Ishikawa (cell line): ENCODE data around the gene ATAD2B.

Experiments
- CEBPB ChIP-seq: IDR thresholded peaks from 2 replicates; pipeline ENCODE4 v1.6.1; 2012
- CREB1 ChIP-seq: IDR thresholded peaks from 2 replicates; pipeline ENCODE4 v1.6.1; 2012; ENCODE audit warnings: low read depth
- EGR1 ChIP-seq: IDR thresholded peaks from 2 replicates; pipeline ENCODE4 v1.6.1; 2012
- EP300 ChIP-seq: IDR thresholded peaks from 2 replicates; pipeline ENCODE4 v1.6.1; 2012; ENCODE audit warnings: borderline replicate concordance
- FOXM1 ChIP-seq: IDR thresholded peaks from 2 replicates; pipeline ENCODE4 v1.6.1; 2012; ENCODE audit warnings: low read depth, borderline replicate concordance
- MAX ChIP-seq: IDR thresholded peaks from 2 replicates; pipeline ENCODE4 v1.6.1; 2012
- NFIC ChIP-seq: IDR thresholded peaks from 2 replicates; pipeline ENCODE4 v1.6.1; 2012
- RAD21 ChIP-seq: IDR thresholded peaks from 2 replicates; pipeline ENCODE4 v1.6.1; 2012; ENCODE audit warnings: low read depth
- TAF1 ChIP-seq: IDR thresholded peaks from 2 replicates; pipeline ENCODE4 v1.6.1; 2012; ENCODE audit warnings: low read depth, mild to moderate bottlenecking
- TCF12 ChIP-seq: IDR thresholded peaks from 2 replicates; pipeline ENCODE4 v1.6.1; 2012; ENCODE audit warnings: low read depth
- USF1 ChIP-seq: IDR thresholded peaks from 2 replicates; pipeline ENCODE4 v1.6.1; 2012
- YY1 ChIP-seq: IDR thresholded peaks from 2 replicates; pipeline ENCODE4 v1.6.1; 2012; ENCODE audit warnings: low read depth
- ZBTB7A ChIP-seq: IDR thresholded peaks from 2 replicates; pipeline ENCODE4 v1.6.1; 2012; ENCODE audit warnings: low read depth
- TF ChIP-seq, protein P1 (sequence below): IDR thresholded peaks from 2 replicates; pipeline ENCODE4 v1.6.1; 2012; ENCODE audit warnings: low read depth, mild to moderate bottlenecking

DNA sequence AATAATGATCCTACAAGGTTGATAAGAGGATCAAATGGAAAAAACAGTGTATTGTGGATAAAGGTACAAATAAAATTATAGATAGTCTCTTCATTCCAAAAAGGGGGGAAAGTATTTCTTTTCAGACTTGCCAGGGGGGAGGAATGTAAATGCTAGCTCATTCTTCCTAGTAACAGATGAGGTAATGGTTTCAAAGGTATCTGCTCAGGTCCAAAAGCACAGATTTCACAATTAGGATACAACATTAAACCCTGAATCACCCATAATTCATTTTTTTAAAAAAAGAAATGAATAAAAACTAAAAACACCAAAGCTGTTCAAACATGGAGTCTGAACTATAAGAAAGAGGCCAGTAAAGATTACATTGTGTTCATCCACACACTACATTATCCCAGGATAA is 142.0 kb downstream of the ATAD2B start:
- TF ChIP-seq, protein P1, sequence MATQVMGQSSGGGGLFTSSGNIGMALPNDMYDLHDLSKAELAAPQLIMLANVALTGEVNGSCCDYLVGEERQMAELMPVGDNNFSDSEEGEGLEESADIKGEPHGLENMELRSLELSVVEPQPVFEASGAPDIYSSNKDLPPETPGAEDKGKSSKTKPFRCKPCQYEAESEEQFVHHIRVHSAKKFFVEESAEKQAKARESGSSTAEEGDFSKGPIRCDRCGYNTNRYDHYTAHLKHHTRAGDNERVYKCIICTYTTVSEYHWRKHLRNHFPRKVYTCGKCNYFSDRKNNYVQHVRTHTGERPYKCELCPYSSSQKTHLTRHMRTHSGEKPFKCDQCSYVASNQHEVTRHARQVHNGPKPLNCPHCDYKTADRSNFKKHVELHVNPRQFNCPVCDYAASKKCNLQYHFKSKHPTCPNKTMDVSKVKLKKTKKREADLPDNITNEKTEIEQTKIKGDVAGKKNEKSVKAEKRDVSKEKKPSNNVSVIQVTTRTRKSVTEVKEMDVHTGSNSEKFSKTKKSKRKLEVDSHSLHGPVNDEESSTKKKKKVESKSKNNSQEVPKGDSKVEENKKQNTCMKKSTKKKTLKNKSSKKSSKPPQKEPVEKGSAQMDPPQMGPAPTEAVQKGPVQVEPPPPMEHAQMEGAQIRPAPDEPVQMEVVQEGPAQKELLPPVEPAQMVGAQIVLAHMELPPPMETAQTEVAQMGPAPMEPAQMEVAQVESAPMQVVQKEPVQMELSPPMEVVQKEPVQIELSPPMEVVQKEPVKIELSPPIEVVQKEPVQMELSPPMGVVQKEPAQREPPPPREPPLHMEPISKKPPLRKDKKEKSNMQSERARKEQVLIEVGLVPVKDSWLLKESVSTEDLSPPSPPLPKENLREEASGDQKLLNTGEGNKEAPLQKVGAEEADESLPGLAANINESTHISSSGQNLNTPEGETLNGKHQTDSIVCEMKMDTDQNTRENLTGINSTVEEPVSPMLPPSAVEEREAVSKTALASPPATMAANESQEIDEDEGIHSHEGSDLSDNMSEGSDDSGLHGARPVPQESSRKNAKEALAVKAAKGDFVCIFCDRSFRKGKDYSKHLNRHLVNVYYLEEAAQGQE = no peak
- no peak for TF ChIP-seq RAD21
- TF ChIP-seq CREB1 = no peak
- TF ChIP-seq CEBPB = no peak
- no peak for TF ChIP-seq YY1
- TF ChIP-seq FOXM1 = no peak
- TF ChIP-seq MAX = no peak
- no peak for TF ChIP-seq EP300
- no peak for TF ChIP-seq TAF1
- TF ChIP-seq NFIC = no peak
- TF ChIP-seq ZBTB7A = no peak
- no peak for TF ChIP-seq USF1
- no peak for TF ChIP-seq TCF12
- no peak for TF ChIP-seq EGR1
